ENCODE measurements around the gene LRRC8E.
"Not testable (repeated sequence)": the region's sequence is repeated elsewhere in the genome, so short reads cannot be mapped to it uniquely, and the experiment has no call there.

The LRRC8E gene

GRCh38 chr19:7855426-7856108 lies 32.7 kb upstream of the LRRC8E start:
- DNase-seq, result no peak

GRCh38 chr19:7856109-7856591 lies 32.2 kb upstream of the LRRC8E start:
- DNase-seq, result no peak

DNA sequence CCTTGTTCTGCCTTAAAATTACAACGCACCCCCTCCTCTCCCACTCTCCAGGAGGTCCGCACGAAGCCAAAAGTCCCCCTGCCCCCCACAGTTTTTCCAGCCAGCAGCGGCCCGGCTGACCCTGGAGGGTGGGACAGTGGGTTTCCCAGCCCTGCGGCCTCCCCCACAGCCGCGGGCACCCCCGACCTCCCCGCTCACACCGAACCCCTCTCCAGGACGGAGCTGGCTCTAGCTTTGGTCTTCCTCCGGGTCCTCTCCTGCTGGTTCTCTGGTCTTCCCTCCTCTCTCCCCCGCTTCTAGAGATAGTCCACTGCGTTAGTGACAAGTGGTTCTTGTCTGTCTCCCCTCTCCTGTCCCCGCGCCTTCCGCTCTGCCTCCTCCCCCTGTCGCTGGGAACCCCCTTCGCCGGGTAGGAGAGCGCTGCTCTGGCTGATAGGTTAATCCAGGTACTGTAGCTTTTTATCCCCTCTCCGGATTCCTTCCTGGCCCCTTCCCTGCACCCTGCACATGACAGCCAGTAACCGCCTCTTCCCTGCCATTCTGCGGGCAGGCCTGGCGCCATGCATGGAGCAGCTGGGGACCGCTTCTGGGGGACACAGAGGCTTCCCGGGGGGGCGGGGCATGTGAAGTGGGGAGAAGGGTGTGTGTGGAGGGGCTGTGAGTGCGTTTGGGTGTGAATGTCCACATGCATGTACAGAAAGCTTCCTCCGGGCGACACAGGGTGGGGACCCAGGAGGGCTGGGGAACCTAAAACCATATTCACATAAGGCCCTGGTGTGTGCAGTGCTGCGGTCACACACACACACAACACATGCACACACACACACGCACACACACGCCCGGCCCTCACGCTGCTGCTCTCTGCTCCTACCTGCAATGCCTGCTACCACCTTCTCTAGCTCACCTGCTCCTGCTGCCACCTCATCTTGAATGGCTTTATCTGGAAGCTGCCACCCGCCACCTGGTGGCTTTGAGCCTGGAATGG lies 31.3 kb upstream of the LRRC8E start:
- DNase-seq, result no peak

DNA sequence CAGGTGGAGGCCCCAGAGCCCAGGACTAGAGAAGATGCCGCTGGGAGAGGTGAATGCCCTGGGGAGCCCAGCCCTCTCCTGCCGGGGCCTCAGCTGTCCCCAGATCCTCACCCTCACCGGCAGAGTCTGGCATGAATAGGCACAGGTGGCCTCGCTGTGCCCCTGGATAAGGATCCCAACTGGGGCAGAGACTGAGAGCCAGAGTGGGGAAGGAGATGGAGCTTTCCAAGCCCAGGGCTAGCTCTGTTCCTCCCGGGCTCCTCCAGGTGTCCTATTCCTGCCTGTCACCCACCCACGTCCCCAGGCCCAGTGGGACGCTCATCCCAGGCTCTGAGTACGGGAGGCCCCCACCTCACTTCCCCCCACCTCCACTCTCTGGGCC lies 30.6 kb upstream of the LRRC8E start:
- no peak for DNase-seq

DNA sequence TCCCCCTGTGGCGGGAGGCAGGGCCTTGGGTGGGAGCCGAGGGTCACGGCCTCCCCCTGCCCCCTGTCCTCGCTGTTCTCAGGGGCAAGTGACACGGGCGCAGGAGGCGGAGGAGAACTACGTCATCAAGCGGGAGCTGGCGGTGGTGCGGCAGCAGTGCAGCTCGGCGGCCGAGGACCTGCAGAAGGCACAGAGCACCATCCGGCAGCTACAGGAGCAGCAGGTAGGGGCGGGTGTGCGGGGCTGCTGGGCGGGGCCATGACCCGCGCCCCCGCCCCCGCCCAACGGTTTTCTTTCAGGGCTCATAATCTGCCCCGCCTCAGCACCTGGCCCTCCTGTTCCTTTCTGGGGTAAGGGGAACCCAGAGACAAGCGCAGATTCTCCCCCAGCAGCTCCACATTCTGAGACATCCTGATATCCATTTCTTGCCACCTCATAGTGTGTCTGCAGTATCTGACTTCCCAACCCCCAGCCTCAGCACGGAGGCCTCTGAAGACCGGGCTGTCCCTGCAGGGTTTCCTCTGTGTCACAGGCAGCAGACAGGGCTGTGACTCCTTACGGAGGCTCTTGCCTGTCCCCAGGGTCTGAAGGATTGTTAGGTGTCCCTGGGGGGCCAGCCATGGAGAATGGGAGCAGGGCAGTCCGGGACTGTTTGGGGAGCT lies 30.1 kb upstream of the LRRC8E start:
- DNase-seq, result no peak

DNA sequence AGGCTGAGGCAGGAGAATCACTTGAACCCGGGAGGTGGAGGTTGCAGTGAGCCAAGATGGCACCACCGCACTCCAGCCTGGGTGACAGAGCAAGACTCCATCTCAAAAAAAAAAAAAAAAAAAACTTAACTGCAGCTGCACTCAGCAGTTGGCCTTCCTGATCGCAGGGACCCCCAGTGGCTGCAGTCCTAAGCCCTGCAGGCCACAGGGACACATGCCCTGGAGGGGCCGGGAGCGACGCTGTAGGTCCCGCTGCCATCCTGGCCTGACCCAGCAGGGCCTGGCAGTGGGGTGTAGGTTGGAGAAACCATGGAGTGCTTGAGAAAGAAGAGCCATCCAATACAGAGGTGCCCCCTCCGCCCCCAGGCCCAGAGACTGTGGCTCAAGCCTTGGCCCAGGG lies 29.2 kb upstream of the LRRC8E start:
- not testable (repeated sequence) for DNase-seq

- no peak for DNase-seq
Measured at GRCh38 chr19:7859831-7860713, 28.2 kb upstream of the LRRC8E start.

- DNase-seq, result no peak
Measured at GRCh38 chr19:7860714-7861618, 27.3 kb upstream of the LRRC8E start.

- DNase-seq, result no peak
Measured at GRCh38 chr19:7861619-7862412, 26.5 kb upstream of the LRRC8E start.

DNA sequence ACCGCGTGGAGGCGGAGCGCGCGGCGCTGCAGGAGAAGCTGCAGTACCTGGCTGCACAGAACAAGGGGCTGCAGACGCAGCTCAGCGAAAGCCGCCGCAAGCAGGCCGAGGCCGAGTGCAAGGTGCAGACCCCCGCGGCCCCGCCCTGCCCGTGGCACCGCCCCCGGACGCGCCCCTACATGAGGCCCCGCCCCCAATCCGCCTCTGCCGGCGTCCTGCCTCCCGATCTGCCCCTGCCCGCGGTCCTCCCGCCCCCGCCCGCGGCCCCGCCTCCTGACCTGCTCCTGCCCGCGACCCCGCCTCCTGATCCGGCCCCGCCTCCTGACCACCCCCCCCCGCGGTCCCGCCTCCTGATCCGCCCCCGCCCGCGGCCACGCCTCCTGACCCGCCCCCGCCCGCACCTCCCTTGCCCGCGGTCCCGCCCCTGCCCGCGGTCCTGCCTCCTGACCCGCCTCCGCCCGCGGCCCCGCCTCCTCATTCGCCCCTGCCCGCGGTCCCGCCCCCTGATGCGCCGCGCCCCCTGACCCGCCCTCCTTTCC lies 25.8 kb upstream of the LRRC8E start:
- peak; percentile 86 for DNase-seq

- DNase-seq, result no peak
Measured at GRCh38 chr19:7863157-7863970, 24.9 kb upstream of the LRRC8E start.

DNA sequence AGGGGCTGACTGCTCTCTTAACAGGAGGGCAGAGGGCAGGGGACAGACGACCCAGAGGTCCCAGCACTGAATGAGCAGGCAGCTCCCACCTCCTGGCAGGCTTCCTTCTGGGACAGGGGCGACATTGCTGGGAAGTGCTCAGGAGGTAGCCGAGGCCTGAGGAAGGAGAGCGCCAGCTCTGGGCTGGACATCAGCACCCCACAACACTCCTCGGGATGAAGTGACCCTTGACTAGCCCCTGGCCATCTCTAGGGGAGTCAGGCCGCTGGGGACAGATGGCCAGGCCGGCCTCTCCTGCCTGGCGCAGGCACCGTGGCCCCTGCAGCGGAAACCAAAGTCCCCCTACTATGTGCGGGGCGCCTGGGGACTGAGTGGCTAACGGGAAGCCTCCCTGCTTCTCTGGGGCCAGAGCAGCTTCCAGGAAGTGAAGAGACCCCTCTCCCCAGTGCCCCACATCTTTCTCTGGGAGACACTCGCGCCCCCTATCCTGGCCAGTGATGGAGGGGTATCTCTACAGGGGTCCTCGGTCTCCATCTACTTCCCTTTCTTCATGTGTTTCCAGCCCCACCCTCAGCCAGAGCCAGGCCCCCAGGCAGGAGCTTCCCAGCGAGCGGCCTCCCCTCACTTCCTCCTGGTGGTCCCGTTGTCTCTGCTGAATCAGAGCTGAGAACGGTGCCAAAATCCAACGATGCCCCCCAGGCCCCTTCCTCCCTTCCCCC lies 24.2 kb upstream of the LRRC8E start:
- DNase-seq, result no peak

DNA sequence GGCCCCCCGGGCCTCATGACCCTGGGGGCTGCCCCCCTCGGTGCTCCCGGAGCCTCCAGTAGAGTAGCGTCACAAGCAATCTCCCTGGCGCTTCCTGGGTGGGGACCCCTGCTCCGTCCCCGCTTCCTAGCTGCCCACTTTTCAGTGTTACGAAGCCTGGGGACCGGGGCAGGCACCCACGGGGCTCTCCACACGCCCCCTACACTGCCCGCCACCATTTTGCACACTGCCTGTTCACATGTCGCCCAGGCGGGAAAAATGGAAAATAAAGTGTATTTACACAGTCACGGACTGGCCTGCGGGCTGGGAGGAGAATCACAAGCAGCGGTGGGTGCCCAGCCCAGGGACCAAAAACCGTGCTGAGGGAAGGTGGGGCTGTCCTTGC lies 23.6 kb upstream of the LRRC8E start:
- DNase-seq, result no peak

DNA sequence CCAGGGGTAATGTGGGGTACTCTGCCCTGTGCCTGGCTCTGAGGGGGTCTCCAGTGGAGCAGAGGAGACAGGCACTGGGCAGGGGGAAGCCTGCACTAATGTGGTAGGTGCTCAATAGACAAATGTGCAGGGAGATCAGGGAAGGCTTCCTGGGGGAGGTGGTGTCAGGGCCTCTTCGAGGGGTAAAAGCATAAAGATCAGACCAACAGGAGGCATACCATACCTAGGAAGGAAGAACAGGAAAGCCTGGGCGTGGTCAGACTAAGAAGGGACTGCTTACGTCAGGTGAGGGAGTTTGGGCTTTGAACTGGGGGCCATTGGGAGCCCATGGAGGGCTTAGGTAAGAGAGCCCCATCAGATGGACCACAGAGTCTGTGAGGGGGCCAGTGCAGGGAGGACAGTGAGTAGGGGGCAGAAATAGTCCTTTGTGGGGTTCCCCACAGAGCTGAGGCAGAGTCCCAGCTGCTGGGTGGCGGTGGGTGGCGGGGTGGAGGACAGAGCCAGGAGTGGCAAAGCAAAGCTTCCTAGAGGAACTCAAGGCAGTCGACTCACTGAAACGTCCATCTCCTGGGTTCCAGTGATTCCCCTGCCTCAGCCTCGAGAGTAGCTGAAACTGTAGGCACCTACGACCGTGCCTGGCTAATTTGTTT lies 22.9 kb upstream of the LRRC8E start:
- peak; percentile 35 for DNase-seq

- DNase-seq, result no peak
Measured at GRCh38 chr19:7866399-7867091, 21.8 kb upstream of the LRRC8E start.

GRCh38 chr19:7867092-7867844 lies 21.0 kb upstream of the LRRC8E start:
- DNase-seq, result no peak

- DNase-seq, result no peak
Measured at GRCh38 chr19:7868326-7868670, 20.0 kb upstream of the LRRC8E start.
